GM12878 (cell line): Measurements from ENCODE around the gene KAZN. TPM values are rescaled to one million over a fixed set of nuclear protein-coding genes. Genes with fewer than 3 reads are reported as not detected.

Experiments
- ATAC-seq: fragments of 200-7000 bp; cut with Tn5 transposase; 3 replicates; pipeline ENCODE4 v1.9.1; 2020; ENCODE audit warnings: mild to moderate bottlenecking, moderate library complexity
- BruUV-seq: library from RNA; stranded (reverse); fragments of 400-500 nt; replicated peaks from 2 replicates; lab custom pipeline; 2021; lab: Mats Ljungman, UMichigan
- CTCF ChIA-PET: fragments of 300-600 bp; sonication (Branson Sonifier 250); formaldehyde crosslinking; extraction: SDS; loops from one replicate; lab custom pipeline; 2021; ENCODE audit warnings: inconsistent platforms; lab: Yijun Ruan, JAX
- POLR2A ChIA-PET: fragments of 350-600 bp; formaldehyde crosslinking; extraction: SDS; loops from one replicate; lab custom pipeline; 2021; ENCODE audit warnings: inconsistent platforms; lab: Charles Lee
- RAD21 ChIA-PET: fragments of 300-600 bp; sonication (Branson Sonifier 250); formaldehyde crosslinking; loops from one replicate; lab custom pipeline; 2023; ENCODE audit warnings: antibody characterized with exemption; ENCODE audit not compliant: unreplicated experiment; lab: Charles Lee
- SMC1A ChIA-PET: fragments of 300-600 bp; sonication (Branson Sonifier 250); formaldehyde crosslinking; loops from one replicate; lab custom pipeline; 2023; ENCODE audit not compliant: unreplicated experiment, uncharacterized antibody; lab: Charles Lee
- DNase-seq: peaks from one replicate; pipeline ENCODE4 v3.0.0-alpha.2; 2011; ENCODE audit warnings: low read depth, low spot score
- FAIRE-seq: peaks from 3 replicates; lab custom pipeline; 2011; peaks lifted over from hg19 to GRCh38; lab: Jason Lieb, UNC
- H2AFZ ChIP-seq: 2 replicates; pipeline ENCODE4 v1.6.0; 2011; ENCODE audit warnings: low read depth, low read length, control low read depth; ENCODE audit not compliant: control insufficient read depth
- H3K27ac ChIP-seq: 2 replicates; pipeline ENCODE4 v1.5.1; 2011; ENCODE audit warnings: control low read depth; ENCODE audit not compliant: control insufficient read depth, insufficient read depth
- H3K27me3 ChIP-seq, 2 experiments: replicated peaks in 1 of 2; 2 replicates each; pipeline versions ENCODE4 v1.6.0 to v1.6.1; 2011; ENCODE audit warnings: low read length in 1 of 2; ENCODE audit not compliant: control insufficient read depth in 2 of 2, insufficient read depth in 2 of 2
- H3K36me3 ChIP-seq, 2 experiments: 2 replicates each; pipeline ENCODE4 v1.5.1; 2011; ENCODE audit warnings: low read length in 1 of 2; ENCODE audit not compliant: control insufficient read depth in 2 of 2, insufficient read depth in 2 of 2
- H3K4me1 ChIP-seq: 2 replicates; pipeline ENCODE4 v1.6.1; 2011; ENCODE audit warnings: mild to moderate bottlenecking, low read length, moderate library complexity, mixed read lengths; ENCODE audit not compliant: control insufficient read depth, insufficient read depth
- H3K4me2 ChIP-seq: 2 replicates; pipeline ENCODE4 v1.6.0; 2011; ENCODE audit warnings: control low read depth; ENCODE audit not compliant: control insufficient read depth, insufficient read depth
- H3K4me3 ChIP-seq: fragments of 200-600 bp; sonication (generic); 2 replicates; pipeline ENCODE4 v1.5.1; 2016
- H3K79me2 ChIP-seq: 2 replicates; pipeline ENCODE4 v1.6.0; 2011; ENCODE audit warnings: low read length; ENCODE audit not compliant: control insufficient read depth, insufficient read depth
- H3K9ac ChIP-seq: 2 replicates; pipeline ENCODE4 v1.8.0; 2011; ENCODE audit warnings: low read length, control low read depth, mixed read lengths; ENCODE audit not compliant: control insufficient read depth, insufficient read depth
- H3K9me3 ChIP-seq: replicated peaks from 3 replicates; pipeline ENCODE4 v1.5.1; 2011; ENCODE audit warnings: mild to moderate bottlenecking, low read length; ENCODE audit not compliant: control insufficient read depth, insufficient read depth
- H4K20me1 ChIP-seq: 2 replicates; pipeline ENCODE4 v1.6.0; 2011; ENCODE audit not compliant: control insufficient read depth, insufficient read depth
- BACH1 ChIP-seq: fragments of 450-650 bp; IDR thresholded peaks from 2 replicates; pipeline ENCODE4 v1.6.1; 2017; ENCODE audit warnings: mild to moderate bottlenecking, borderline replicate concordance
- EP300 ChIP-seq, 2 experiments: fragments of 150-350 bp in 1 of 2; IDR thresholded peaks; 2 replicates each; pipeline ENCODE4 v1.6.1; 2011 to 2012; ENCODE audit warnings: low read depth in 2 of 2, low read length in 2 of 2, borderline replicate concordance in 1 of 2, improper control_type of control experiment in 1 of 2, inconsistent platforms in 1 of 2; ENCODE audit not compliant: control insufficient read depth in 1 of 2
- FOXM1 ChIP-seq: IDR thresholded peaks from 2 replicates; pipeline ENCODE4 v1.6.1; 2012; ENCODE audit warnings: low read depth, mild to moderate bottlenecking, inconsistent platforms, low read length, moderate library complexity
- JUND ChIP-seq: IDR thresholded peaks from 2 replicates; pipeline ENCODE4 v1.6.1; 2012; ENCODE audit warnings: low read depth, mild to moderate bottlenecking, low read length, improper control_type of control experiment, moderate library complexity
- MEF2A ChIP-seq: IDR thresholded peaks from 2 replicates; pipeline ENCODE4 v1.6.1; 2011; ENCODE audit warnings: low read depth, mild to moderate bottlenecking, low read length, moderate library complexity; ENCODE audit not compliant: insufficient read depth
- NR2F1 ChIP-seq: fragments of 450-650 bp; conservative IDR thresholded peaks from 2 replicates; pipeline ENCODE4 v1.6.1; 2017; ENCODE audit warnings: mild to moderate bottlenecking
- POLR2AphosphoS2 ChIP-seq: IDR thresholded peaks from 2 replicates; pipeline ENCODE4 v1.6.1; 2011; ENCODE audit warnings: low read depth, mild to moderate bottlenecking, low read length, improper control_type of control experiment, moderate library complexity
- TCF7 ChIP-seq: IDR thresholded peaks from 2 replicates; pipeline ENCODE4 v1.6.1; 2014; ENCODE audit warnings: antibody characterized with exemption, borderline replicate concordance
- WGBS: methylation state at CpG from one replicate; pipeline ENCODE4 v1.1.6; 2016; ENCODE audit warnings: low lambda C conversion rate; ENCODE audit not compliant: insufficient replicate concordance, insufficient coverage; ENCODE audit errors: missing lambda C conversion rate; 5-methylcytosine and 5-hydroxymethylcytosine counted together
- in situ Hi-C: fragments of 300-500 bp; cut with MboI; formaldehyde crosslinking; loops from 9 replicates; pipeline ENCODE4 v1.14.3; 2018; ENCODE audit warnings: mixed read lengths
- intact Hi-C: fragments of 100-400 bp; cut with micrococcal nuclease; formaldehyde crosslinking; loops from one replicate; pipeline ENCODE4 v1.14.2; 2022; ENCODE audit not compliant: unreplicated experiment
- polyA plus RNA-seq, 11 experiments: library from polyadenylated mRNA; depleted of rRNA in 4 of 11; unstranded in 6 of 11; stranded (reverse) in 5 of 11; fragments of >200 nt; fragmentation: Nextera tagmentation in 4 of 11; fragmentation: Illumina TruSeq in 1 of 11; extraction: Ambion mirVana in 4 of 11; extraction: Trizol in 1 of 11; gene quantifications; 1 replicate in 1 of 11; 2 replicates in 10 of 11; pipeline versions ENCODE4 v1.2.1 to v1.2.3, GENCODE V29; 2011 to 2016; ENCODE audit warnings: inconsistent platforms in 2 of 11, missing spikeins in 2 of 11, low read depth in 1 of 11
- total RNA-seq, 4 experiments: library from RNA; depleted of rRNA in 3 of 4; stranded (reverse); fragments of >200 nt in 3 of 4; fragmentation: Illumina TruSeq in 1 of 4; extraction: Trizol in 1 of 4; gene quantifications; 2 replicates each; pipeline versions ENCODE4 v1.2.1 to v1.2.3, GENCODE V29; 2013 to 2021
- TF ChIP-seq, protein P1 (sequence below): fragments of 450-650 bp; IDR thresholded peaks from 2 replicates; pipeline ENCODE4 v1.6.1; 2018; ENCODE audit warnings: mild to moderate bottlenecking, low read depth, moderate library complexity; ENCODE audit not compliant: partially characterized antibody

The KAZN gene
- total and polyA plus RNA-seq, 10 of the 15 experiments (the other 5 are each of a cell fraction or from before 2014, with no cell fraction given): 0.72 to 4.0 (median 1.2) TPM

DNA sequence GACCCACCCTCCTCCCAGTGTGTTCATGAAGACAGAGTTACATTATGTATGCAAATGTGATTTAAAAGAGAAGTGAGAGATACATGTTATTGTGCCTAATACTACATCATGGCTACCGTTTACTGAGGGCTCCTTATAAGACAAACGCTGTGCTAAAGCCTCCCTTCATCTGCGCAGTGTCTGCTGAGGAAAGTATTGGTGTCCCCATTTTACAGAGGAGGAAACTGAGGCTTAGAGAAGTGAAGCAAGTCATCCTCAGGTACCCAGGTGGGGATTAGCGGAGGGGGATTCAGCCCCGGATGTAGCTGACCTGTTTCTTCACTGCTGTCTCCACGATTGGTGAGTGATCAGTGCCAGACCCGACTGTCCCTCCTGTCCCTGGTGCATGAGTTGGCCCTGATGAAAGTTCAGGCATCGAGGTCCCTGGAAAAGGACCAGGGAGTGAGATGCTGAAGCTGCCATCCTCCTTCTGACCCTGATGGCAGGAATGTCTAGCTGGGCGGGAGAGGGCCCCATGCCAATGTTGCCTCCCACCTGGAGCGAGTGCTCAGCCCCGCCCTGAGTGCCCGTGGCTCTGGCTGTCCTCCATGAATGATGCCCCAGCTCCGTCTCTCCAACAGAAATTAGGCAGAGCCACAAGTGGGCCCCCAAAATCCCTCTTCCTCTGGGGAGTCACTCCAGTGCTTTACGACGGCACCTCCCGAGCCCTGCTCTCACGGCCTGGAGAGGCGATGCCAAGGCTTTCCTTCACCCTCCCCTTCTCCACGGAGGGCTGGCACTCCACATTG is 204.7 kb downstream of the KAZN start:
- ChIA-PET RAD21 (no interaction called here), POLR2A (no interaction called here), CTCF (no interaction called here), SMC1A (no interaction called here)
- WGBS: 34% methylated on average over 18 of the region's 19 CpGs
- no peaks in the 10 kb centered on the region for H3K4me1 ChIP-seq
- H3K27me3 ChIP-seq: no peaks in the 10 kb centered on the region
- TF ChIP-seq NR2F1: no peak
- TF ChIP-seq POLR2AphosphoS2: no peak
- no peak for TF ChIP-seq EP300 (IDR thresholded peaks at IDR 0.05; ENCODE audit: borderline replicate concordance in 1 of 2, control insufficient read depth in 1 of 2, low read depth in 2 of 2, low read length in 2 of 2)
- no peak for TF ChIP-seq MEF2A
- no peak for TF ChIP-seq FOXM1
- TF ChIP-seq, protein P1, sequence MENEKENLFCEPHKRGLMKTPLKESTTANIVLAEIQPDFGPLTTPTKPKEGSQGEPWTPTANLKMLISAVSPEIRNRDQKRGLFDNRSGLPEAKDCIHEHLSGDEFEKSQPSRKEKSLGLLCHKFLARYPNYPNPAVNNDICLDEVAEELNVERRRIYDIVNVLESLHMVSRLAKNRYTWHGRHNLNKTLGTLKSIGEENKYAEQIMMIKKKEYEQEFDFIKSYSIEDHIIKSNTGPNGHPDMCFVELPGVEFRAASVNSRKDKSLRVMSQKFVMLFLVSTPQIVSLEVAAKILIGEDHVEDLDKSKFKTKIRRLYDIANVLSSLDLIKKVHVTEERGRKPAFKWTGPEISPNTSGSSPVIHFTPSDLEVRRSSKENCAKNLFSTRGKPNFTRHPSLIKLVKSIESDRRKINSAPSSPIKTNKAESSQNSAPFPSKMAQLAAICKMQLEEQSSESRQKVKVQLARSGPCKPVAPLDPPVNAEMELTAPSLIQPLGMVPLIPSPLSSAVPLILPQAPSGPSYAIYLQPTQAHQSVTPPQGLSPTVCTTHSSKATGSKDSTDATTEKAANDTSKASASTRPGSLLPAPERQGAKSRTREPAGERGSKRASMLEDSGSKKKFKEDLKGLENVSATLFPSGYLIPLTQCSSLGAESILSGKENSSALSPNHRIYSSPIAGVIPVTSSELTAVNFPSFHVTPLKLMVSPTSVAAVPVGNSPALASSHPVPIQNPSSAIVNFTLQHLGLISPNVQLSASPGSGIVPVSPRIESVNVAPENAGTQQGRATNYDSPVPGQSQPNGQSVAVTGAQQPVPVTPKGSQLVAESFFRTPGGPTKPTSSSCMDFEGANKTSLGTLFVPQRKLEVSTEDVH: no peak
- no peak for TF ChIP-seq BACH1
- no peak for TF ChIP-seq JUND
- TF ChIP-seq TCF7: no peak
- ATAC-seq (no peak), FAIRE-seq (no peak), DNase-seq (no peak)
- H3K4me2 ChIP-seq: no peak overlapping the region
- H3K9ac ChIP-seq: no peak overlapping the region
- no peaks in the 10 kb centered on the region for H3K36me3 ChIP-seq
- H3K79me2 ChIP-seq: no peaks in the 10 kb centered on the region
- peaks cover 5% of the 10 kb centered on the region; the same call in 1 of the 3 replicates for H3K9me3 ChIP-seq
- in situ Hi-C loops (no loop called here), intact Hi-C loops (no loop called here)
- no peaks in the 10 kb centered on the region for H4K20me1 ChIP-seq
- no peak overlapping the region for H3K27ac ChIP-seq
- no peak overlapping the region for H2AFZ ChIP-seq
- BruUV-seq: no TSS peak
- H3K4me3 ChIP-seq: no peak overlapping the region
